NCI-H146 treated with DMSO at 0.1 percent for 48 hours (cell line): ENCODE results near the gene SLC27A3.
A peak's percentile ranks its signal among the peaks of the same experiment; 100 is the strongest.

Experiments used
- DNase-seq: peaks from one replicate; lab custom pipeline; 2025; ENCODE audit not compliant: unreplicated experiment; lab: John Stamatoyannopoulos, UW

The SLC27A3 gene, protein sequence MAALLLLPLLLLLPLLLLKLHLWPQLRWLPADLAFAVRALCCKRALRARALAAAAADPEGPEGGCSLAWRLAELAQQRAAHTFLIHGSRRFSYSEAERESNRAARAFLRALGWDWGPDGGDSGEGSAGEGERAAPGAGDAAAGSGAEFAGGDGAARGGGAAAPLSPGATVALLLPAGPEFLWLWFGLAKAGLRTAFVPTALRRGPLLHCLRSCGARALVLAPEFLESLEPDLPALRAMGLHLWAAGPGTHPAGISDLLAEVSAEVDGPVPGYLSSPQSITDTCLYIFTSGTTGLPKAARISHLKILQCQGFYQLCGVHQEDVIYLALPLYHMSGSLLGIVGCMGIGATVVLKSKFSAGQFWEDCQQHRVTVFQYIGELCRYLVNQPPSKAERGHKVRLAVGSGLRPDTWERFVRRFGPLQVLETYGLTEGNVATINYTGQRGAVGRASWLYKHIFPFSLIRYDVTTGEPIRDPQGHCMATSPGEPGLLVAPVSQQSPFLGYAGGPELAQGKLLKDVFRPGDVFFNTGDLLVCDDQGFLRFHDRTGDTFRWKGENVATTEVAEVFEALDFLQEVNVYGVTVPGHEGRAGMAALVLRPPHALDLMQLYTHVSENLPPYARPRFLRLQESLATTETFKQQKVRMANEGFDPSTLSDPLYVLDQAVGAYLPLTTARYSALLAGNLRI

DNA sequence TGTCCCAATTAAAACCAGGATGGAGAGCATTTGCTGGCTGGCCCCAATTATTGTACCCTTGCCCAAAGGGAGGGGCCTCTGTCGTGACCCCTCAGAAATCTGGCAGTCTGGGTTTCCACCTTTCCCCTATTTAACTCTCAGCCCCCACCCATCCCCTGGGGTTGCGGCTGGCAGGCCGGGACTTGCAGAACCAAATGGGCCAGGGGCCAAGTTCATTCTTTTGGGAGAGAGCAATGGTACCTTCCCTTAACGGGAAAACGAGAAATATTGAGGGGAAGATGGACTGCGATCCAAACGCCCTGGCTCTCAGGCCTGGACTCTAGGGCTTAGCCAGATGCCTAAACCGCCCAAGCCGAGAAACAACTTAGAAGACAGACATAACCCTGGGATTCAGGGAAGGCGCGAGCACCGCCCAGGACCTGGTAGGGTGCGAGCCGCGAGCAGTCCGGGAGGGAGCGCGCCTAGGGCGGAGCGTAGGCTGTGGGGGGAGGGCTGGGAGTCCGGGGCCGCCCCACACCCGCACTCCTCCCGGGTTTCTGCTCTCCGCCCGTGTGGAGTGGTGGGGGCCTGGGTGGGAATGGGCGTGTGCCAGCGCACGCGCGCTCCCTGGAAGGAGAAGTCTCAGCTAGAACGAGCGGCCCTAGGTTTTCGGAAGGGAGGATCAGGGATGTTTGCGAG, at the start of gene SLC27A3:
SLC27A3 (plus strand) TSS at position 628 of the 678 bp plus-strand sequence. CDS start 91 bp downstream, outside the sequence.
- peak; percentile 58 for DNase-seq

DNA sequence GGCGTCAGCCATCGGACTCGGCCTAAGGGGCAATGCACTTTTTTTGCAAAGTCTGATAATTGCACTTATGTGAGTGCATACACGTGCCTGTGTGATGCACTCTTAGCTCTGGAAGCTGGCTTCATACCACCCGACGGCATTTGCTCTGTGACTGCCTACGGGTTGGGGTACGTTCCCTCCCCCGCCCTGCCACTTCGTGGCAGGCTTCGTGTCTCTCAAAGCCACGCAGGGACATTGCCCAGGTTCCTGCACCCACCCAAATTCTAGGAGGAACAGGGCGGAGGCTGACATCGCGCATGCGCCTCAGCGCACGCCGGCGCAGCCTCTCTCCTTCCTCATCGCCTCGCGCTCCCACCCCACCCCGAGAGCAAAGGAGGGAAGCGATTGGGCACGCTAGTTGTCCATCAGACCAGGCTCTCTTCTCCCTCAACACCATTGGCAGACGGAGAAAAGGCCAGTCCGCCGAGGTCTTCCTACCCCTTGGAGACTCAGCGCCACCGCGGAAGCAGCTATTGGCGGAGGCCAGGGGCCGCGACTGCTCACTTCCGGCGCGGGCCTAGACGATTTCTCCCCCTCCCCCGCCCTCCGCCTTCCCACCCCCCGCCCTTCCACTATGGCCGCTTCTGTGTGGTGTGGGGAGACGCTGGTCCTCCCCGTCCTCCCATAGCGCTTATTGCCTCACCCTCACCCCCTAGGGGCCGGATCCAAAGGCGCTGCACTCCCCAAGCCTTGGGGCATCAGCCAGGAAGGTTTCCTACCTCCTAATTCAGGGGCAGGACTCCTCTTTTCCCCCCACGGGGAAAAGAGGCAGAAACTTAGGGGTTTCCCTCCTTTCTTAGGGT, 47.5 kb upstream of the SLC27A3 start, which contains the start of gene INTS3:
INTS3 (plus strand) TSS at position 588 of the 842 bp plus-strand sequence. CDS start 585 bp downstream, outside the sequence.
- DNase-seq = peak; percentile 99

- DNase-seq = peak; percentile 50
Observed at GRCh38 chr1:153728305-153729066, 46.7 kb upstream of the SLC27A3 start.

- no peak for DNase-seq
Observed at GRCh38 chr1:153730468-153730988, 44.7 kb upstream of the SLC27A3 start.

DNA sequence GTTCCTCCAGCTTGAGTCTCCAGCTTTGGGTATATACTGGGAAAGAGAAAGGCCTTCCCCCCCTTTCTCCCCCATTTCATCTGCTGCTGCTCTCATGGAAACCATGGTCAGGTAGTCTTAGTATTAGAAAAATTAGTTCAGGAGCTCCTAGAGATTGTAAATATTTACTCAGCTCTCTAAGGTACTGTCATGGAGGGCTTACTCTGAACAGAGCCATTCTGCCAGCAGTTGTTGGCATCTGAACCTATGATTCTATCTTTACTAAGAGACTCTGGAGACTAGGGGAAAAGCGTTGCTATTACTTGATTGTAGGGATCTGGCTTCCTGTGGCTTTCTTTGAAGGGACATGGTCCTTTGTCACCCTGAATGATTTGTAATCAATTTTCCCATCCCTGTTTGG, 41.2 kb upstream of the SLC27A3 start:
- DNase-seq = no peak

- no peak for DNase-seq
Observed at GRCh38 chr1:153734396-153735089, 40.7 kb upstream of the SLC27A3 start.

GRCh38 chr1:153735090-153735420, 40.2 kb upstream of the SLC27A3 start:
- DNase-seq = no peak

- DNase-seq = no peak
Observed at GRCh38 chr1:153741986-153742385, 33.2 kb upstream of the SLC27A3 start.

- no peak for DNase-seq
Observed at GRCh38 chr1:153742411-153743142, 32.6 kb upstream of the SLC27A3 start.

DNA sequence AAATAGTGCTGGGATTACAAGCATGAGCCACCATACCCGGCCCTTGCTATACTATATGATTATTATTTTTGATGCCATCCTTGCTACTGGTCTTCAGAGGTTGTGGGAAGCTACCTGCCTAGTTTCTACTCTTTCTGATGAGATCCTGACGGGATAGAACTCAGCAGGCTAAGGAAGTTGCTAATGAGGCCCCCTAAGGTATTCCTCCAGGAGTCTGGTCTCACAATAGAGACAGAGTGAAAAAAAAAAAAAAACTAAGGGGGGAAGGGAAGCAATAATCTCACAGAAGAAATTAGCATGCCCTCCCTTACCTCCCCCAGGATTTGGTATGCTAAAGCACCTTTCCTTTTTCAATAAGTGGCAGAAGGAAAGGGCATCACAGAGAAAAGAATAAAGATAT, 29.8 kb upstream of the SLC27A3 start:
- DNase-seq = no peak

GRCh38 chr1:153746174-153746573, 29.0 kb upstream of the SLC27A3 start:
- no peak for DNase-seq

- DNase-seq = no peak
Observed at GRCh38 chr1:153748903-153749302, 26.3 kb upstream of the SLC27A3 start.

- DNase-seq = peak; percentile 47
Observed at GRCh38 chr1:153749408-153750005, 25.7 kb upstream of the SLC27A3 start.

DNA sequence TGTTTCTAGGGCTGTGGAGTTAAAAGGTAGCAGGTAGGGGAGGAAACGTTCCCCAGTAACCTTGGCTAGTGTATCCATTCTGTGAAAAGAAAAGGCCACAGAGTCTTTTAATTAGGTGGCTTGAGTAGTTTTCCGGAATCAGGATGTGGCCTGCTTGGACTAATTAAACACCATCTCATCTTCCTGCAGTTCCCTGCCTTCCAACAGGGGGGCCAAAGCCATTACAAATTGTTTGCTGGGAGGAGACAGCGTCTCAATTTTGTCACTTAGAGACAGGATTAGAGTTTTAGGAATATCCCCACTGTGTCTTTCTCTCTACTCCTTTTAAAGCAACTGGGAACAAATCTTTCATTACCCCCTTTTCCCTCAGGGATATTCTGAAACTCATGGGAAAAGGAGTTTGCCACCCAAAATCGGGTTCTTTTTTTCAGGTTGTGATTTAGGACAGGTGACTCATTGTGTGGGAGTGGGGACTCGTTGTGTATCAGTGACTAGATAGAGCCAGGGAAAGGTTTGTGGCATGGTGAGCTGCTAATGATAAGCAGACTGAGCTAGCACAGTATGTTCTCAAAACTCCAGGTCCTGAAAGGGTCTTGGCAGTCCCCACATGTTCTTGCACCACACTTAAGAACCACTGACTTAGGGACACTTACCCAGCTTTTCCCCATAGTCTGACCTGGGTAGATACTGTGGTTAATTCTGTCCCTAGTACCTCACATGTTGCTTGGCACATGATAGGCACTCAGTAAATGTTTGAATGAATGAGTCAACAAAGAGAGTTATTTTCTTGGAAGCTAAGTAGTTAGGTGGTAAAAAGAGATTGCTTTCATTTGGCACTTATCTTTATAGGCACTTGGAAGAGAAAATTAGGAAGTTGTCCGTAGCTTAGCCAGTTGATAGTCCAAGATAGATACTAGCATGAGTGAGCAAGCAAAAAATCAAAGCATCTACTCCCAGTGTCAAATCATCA, 24.9 kb upstream of the SLC27A3 start:
- DNase-seq = no peak

- DNase-seq = no peak
Observed at GRCh38 chr1:153752072-153752471, 23.1 kb upstream of the SLC27A3 start.

DNA sequence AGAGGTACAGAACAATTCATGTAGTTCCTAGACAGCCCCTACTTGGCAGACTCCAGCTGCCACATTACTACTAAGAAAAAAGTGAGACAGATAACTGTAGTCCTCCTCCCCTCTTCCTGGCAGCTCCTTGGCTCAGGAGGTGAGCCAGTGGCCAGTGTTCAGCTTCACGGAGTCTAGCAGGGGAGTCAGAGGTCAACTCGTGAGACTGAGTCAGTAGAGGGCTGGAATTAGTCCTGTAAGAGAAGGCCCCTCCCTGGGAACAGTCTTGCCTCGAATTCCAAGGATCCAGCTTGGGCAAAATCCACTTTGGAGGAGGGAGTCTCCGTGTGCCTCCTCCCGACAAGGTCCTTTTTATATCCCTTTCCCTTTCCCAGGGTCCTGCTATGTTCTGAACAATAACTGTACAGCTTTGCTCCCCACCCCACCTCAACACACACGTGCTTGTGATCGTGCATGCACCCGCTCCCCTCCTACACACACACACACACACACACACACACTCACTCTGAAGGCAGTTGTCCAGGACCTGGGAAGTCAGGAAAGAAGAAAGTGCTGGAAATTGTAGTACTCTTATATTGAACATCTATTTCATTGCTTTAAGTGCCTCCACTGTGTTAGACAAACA, 22.5 kb upstream of the SLC27A3 start:
- DNase-seq = no peak

DNA sequence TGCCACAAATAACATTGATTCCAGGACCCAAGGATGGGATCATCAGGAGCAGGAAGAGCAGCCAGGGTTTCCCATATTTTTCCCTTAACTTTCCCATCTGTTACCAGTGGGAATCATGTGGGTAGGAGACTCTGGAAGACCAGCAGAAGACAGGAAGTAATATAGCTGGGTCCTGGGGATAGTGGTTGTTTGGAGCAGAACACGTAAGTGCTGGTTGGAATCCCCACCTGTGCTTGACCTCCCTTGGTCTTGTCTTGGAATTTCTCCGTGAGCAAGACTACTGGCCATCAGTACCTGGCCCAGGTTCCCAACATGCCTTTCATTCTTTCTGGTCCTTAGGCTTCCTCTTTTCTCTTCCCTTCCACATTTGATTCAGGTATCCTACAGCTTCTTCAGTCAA, 20.9 kb upstream of the SLC27A3 start:
- no peak for DNase-seq
